Measurements from ENCODE around the gene COL12A1. TPM values are rescaled to one million over a fixed set of nuclear protein-coding genes. Genes with fewer than 3 reads are reported as not detected.

The COL12A1 gene
- total and polyA plus RNA-seq, 9 of the 15 experiments (the other 6 are each of a cell fraction or from before 2014, with no cell fraction given): 0.11 TPM; not detected in 8

- TF ChIP-seq ARID3B (CRISPR knock-in tag; IDR thresholded peaks at IDR 0.05; ENCODE audit: borderline replicate concordance) (no peak), HMGXB4 (CRISPR knock-in tag; IDR thresholded peaks at IDR 0.05) (no peak), BDP1 (IDR thresholded peaks at IDR 0.05; ENCODE audit: insufficient read depth, insufficient read length) (no peak), SFPQ (IDR thresholded peaks at IDR 0.05; ENCODE audit: low read depth, low read length) (no peak), RBM39 (optimal IDR thresholded peaks at IDR 0.05; ENCODE audit: low read depth, low read length) (no peak), ZBTB1 (CRISPR knock-in tag; IDR thresholded peaks at IDR 0.05; ENCODE audit: borderline replicate concordance, low read depth) (no peak), TEAD4 (IDR thresholded peaks at IDR 0.05; ENCODE audit: low read length) (peak; percentile 47), TEAD4 (CRISPR knock-in tag; IDR thresholded peaks at IDR 0.05; ENCODE audit: borderline replicate concordance) (no peak), ZBTB12 (CRISPR knock-in tag; IDR thresholded peaks at IDR 0.05) (0 out of 2 replicates have a peak, but pooled peaks have one; percentile 35), THAP12 (CRISPR knock-in tag; IDR thresholded peaks at IDR 0.05) (peak; percentile 95), FOXK1 (CRISPR knock-in tag; IDR thresholded peaks at IDR 0.05; ENCODE audit: borderline replicate concordance) (no peak), SNAPC5 (CRISPR knock-in tag; IDR thresholded peaks at IDR 0.05) (no peak), ZNF395 (CRISPR knock-in tag; IDR thresholded peaks at IDR 0.05) (peak; percentile 74; the same call in 1 of the 2 replicates), MXD1 (CRISPR knock-in tag; IDR thresholded peaks at IDR 0.05; ENCODE audit: borderline replicate concordance, poor library complexity, severe bottlenecking) (no peak)
Measured at GRCh38 chr6:75243333-75244062, 37.6 kb upstream of the COL12A1 start, which contains the start of gene COX7A2 (continued).

Data from K562 (cell line).